Measurements from ENCODE around the gene ADGRG3. TPM values are rescaled to one million over a fixed set of nuclear protein-coding genes. Genes with fewer than 3 reads are reported as not detected.
"Not testable (repeated sequence)": the region's sequence is repeated elsewhere in the genome, so short reads cannot be mapped to it uniquely, and the experiment has no call there.

ADGRG3 gene
- total RNA-seq, 4 donors from 2014 or later: 0.32 to 2.0 (median 2.0) TPM; not detected in 1

- Histone ChIP-seq H3K36me3 (no peaks in the 10 kb centered on the region), H3K9me3 (no peaks in the 10 kb centered on the region), H3K4me1 (no peaks in the 10 kb centered on the region), H3K4me3 (no peak overlapping the region), H3K27ac (no peak overlapping the region), H3K27me3 (no peaks in the 10 kb centered on the region)
- WGBS: 76% methylated on average over 9 of the region's 11 CpGs
- no peak for TF ChIP-seq POLR2AphosphoS5 (IDR thresholded peaks at IDR 0.05)
- no peak for TF ChIP-seq EP300 (IDR thresholded peaks at IDR 0.05)
- DNase-seq (ENCODE audit: low spot score in 2 of 2): peak in 1 of 2 donors; percentile 13
These were observed 39.2 kb downstream of the ADGRG3 start for GRCh38 chr16:57707331-57707730.

GRCh38 chr16:57708168-57708567 lies 40.1 kb downstream of the ADGRG3 start:
- Histone ChIP-seq H3K27me3 (no peaks in the 10 kb centered on the region), H3K27ac (no peak overlapping the region), H3K4me1 (no peaks in the 10 kb centered on the region), H3K36me3 (no peaks in the 10 kb centered on the region), H3K9me3 (no peaks in the 10 kb centered on the region), H3K4me3 (no peak overlapping the region)
- TF ChIP-seq POLR2A (IDR thresholded peaks at IDR 0.05) (no peak), POLR2AphosphoS5 (IDR thresholded peaks at IDR 0.05) (no peak), CTCF (IDR thresholded peaks at IDR 0.05) (no peak), EP300 (IDR thresholded peaks at IDR 0.05) (no peak)
- WGBS: 99% methylated on average over 3 of the region's 3 CpGs
- DNase-seq (ENCODE audit: low spot score in 2 of 2): no peak

GRCh38 chr16:57709663-57710062 lies 41.6 kb downstream of the ADGRG3 start:
- Histone ChIP-seq H3K4me1 (no peaks in the 10 kb centered on the region), H3K27me3 (no peaks in the 10 kb centered on the region), H3K36me3 (no peaks in the 10 kb centered on the region), H3K27ac (no peak overlapping the region), H3K9me3 (no peaks in the 10 kb centered on the region), H3K4me3 (no peak overlapping the region)
- DNase-seq (ENCODE audit: low spot score in 2 of 2): no peak
- no peak for TF ChIP-seq POLR2AphosphoS5 (IDR thresholded peaks at IDR 0.05)
- TF ChIP-seq EP300 (IDR thresholded peaks at IDR 0.05): no peak
- TF ChIP-seq POLR2A (IDR thresholded peaks at IDR 0.05): no peak
- 91% methylated on average over 3 of the region's 3 CpGs for WGBS

GRCh38 chr16:57711346-57711745 lies 43.2 kb downstream of the ADGRG3 start:
- no peak for DNase-seq (ENCODE audit: low spot score in 2 of 2)
- WGBS: 89% methylated on average over 5 of the region's 5 CpGs

GRCh38 chr16:57711993-57712392 lies 43.9 kb downstream of the ADGRG3 start:
- H3K9me3 ChIP-seq: no peaks in the 10 kb centered on the region
- H3K27me3 ChIP-seq: no peaks in the 10 kb centered on the region
- no peak overlapping the region for H3K27ac ChIP-seq
- H3K4me3 ChIP-seq: no peak overlapping the region
- 90% methylated on average over 3 of the region's 3 CpGs for WGBS
- no peaks in the 10 kb centered on the region for H3K36me3 ChIP-seq
- H3K4me1 ChIP-seq: no peaks in the 10 kb centered on the region
- no peak for DNase-seq (ENCODE audit: low spot score in 2 of 2)
- no peak for TF ChIP-seq POLR2A (IDR thresholded peaks at IDR 0.05)
- no peak for TF ChIP-seq POLR2AphosphoS5 (IDR thresholded peaks at IDR 0.05)
- no peak for TF ChIP-seq CTCF (IDR thresholded peaks at IDR 0.05)
- no peak for TF ChIP-seq EP300 (IDR thresholded peaks at IDR 0.05)

More at GRCh38 chr16:57711346-57711745, 43.2 kb downstream of the ADGRG3 start:
- Histone ChIP-seq H3K9me3 (no peaks in the 10 kb centered on the region), H3K36me3 (no peaks in the 10 kb centered on the region), H3K4me3 (no peak overlapping the region), H3K27ac (no peak overlapping the region), H3K4me1 (no peaks in the 10 kb centered on the region), H3K27me3 (no peaks in the 10 kb centered on the region)
- TF ChIP-seq EP300 (IDR thresholded peaks at IDR 0.05): no peak
- TF ChIP-seq CTCF (IDR thresholded peaks at IDR 0.05): no peak
- TF ChIP-seq POLR2A (IDR thresholded peaks at IDR 0.05): no peak

- not testable (repeated sequence) for H3K27me3 ChIP-seq; H3K9me3 ChIP-seq; H3K4me1 ChIP-seq; H3K27ac ChIP-seq; H3K36me3 ChIP-seq; H3K4me3 ChIP-seq; DNase-seq (ENCODE audit: low spot score in 2 of 2)
- 63% methylated on average over 6 of the region's 6 CpGs for WGBS
These were observed 44.5 kb downstream of the ADGRG3 start for GRCh38 chr16:57712569-57712968.

- H3K9me3 ChIP-seq: no peaks in the 10 kb centered on the region
- WGBS: 87% methylated on average over 8 of the region's 8 CpGs
These were observed 45.5 kb downstream of the ADGRG3 start for GRCh38 chr16:57713596-57713995.

More at GRCh38 chr16:57713596-57713995, 45.5 kb downstream of the ADGRG3 start:
- no peaks in the 10 kb centered on the region for H3K27me3 ChIP-seq
- no peak for DNase-seq (ENCODE audit: low spot score in 2 of 2)
- H3K27ac ChIP-seq: no peak overlapping the region
- TF ChIP-seq CTCF (IDR thresholded peaks at IDR 0.05) (no peak), POLR2AphosphoS5 (IDR thresholded peaks at IDR 0.05) (no peak), EP300 (IDR thresholded peaks at IDR 0.05) (no peak), POLR2A (IDR thresholded peaks at IDR 0.05) (no peak)
- no peak overlapping the region for H3K4me3 ChIP-seq
- H3K36me3 ChIP-seq: no peaks in the 10 kb centered on the region
- no peaks in the 10 kb centered on the region for H3K4me1 ChIP-seq

All from suprapubic skin (tissue), 4 donors.